Measurements from ENCODE around the gene GRID2. TPM values are rescaled to one million over a fixed set of nuclear protein-coding genes. Genes with fewer than 3 reads are reported as not detected.

GRID2 gene
- total and polyA plus RNA-seq, 2 of the 13 experiments (the other 11 are each of a cell fraction or from before 2014, with no cell fraction given): not detected

GRCh38 chr4:93767917-93768316 lies 1464.2 kb downstream of the GRID2 start:
- H3K36me3 ChIP-seq (replicated peaks in 1 of 2; ENCODE audit: control insufficient read depth in 1 of 2, insufficient read depth in 2 of 2, low read length in 2 of 2): no peaks in the 10 kb centered on the region
- no peak for ATAC-seq

More at GRCh38 chr4:93767917-93768316, 1464.2 kb downstream of the GRID2 start:
- BruUV-seq (replicated peaks): no TSS peak
- no peaks in the 10 kb centered on the region for H4K20me1 ChIP-seq (ENCODE audit: insufficient read depth, low read length)
- no peaks in the 10 kb centered on the region for H3K9me3 ChIP-seq (ENCODE audit: low read length)
- ChIA-PET POLR2A (no interaction called here), CTCF (ENCODE audit: low intra/inter-chr PET ratio, low total read pairs) (no interaction called here)
- H3K4me2 ChIP-seq (ENCODE audit: low read depth, low read length): no peak overlapping the region
- H3K79me2 ChIP-seq (ENCODE audit: insufficient read depth, low read length): no peaks in the 10 kb centered on the region
- FAIRE-seq (no peak), DNase-seq (ENCODE audit: low spot score) (no peak)
- WGBS (ENCODE audit: low lambda C conversion rate): 11% methylated on average over 5 of the region's 5 CpGs
- TF ChIP-seq DR1 (CRISPR knock-in tag; IDR thresholded peaks at IDR 0.05): no peak
- TF ChIP-seq ZNF432 (CRISPR knock-in tag; IDR thresholded peaks at IDR 0.05; ENCODE audit: borderline replicate concordance): no peak
- TF ChIP-seq SMAD3 (CRISPR knock-in tag; IDR thresholded peaks at IDR 0.05): no peak
- TF ChIP-seq ZNF263 (CRISPR knock-in tag; IDR thresholded peaks at IDR 0.05): no peak
- no peak for TF ChIP-seq ZNF646 (CRISPR knock-in tag; IDR thresholded peaks at IDR 0.05)
- TF ChIP-seq XRCC5 (optimal IDR thresholded peaks at IDR 0.05; ENCODE audit: low read length): no peak
- no peaks in the 10 kb centered on the region for H3K4me1 ChIP-seq (ENCODE audit: insufficient read depth, low read length)
- H2AFZ ChIP-seq (ENCODE audit: low read length): no peak overlapping the region
- H3K27ac ChIP-seq (ENCODE audit: extremely low read length, insufficient read depth, low read length): no peak overlapping the region
- no peak overlapping the region for H3K4me3 ChIP-seq (replicated peaks in 1 of 3; ENCODE audit: insufficient read depth in 1 of 3, low read depth in 2 of 3, low read length in 3 of 3)
- H3K9ac ChIP-seq (ENCODE audit: insufficient read depth, low read depth, low read length): no peak overlapping the region
- in situ Hi-C loops (cut with HindIII; ENCODE audit: extremely low pct_ligation_motif_present, low pct_unique_long_range_greater_than_20kb) (no loop called here), intact Hi-C loops (cut with micrococcal nuclease; ENCODE audit: unreplicated experiment) (no loop called here)
- H3K27me3 ChIP-seq (ENCODE audit: control insufficient read depth in 1 of 2, insufficient read depth in 2 of 2, low read length in 2 of 2): no peaks in the 10 kb centered on the region; a peak in 1 of 5 replicates

All from HepG2 (cell line).